Lower lobe of right lung (tissue), 2 donors: ENCODE data around the gene CECR2. TPM values are rescaled to one million over a fixed set of nuclear protein-coding genes. Genes with fewer than 3 reads are reported as not detected.

Experiments used
- ATAC-seq, 2 donors: fragments of 200-7000 bp; cut with Tn5 transposase; one replicate each; pipeline ENCODE4 v1.9.1; 2020 to 2022; ENCODE audit warnings: mild to moderate bottlenecking in 2 of 2, moderate library complexity in 2 of 2
- DNase-seq: peaks from one replicate; pipeline ENCODE4 v3.0.0-alpha.2; 2020
- H3K27ac ChIP-seq: fragments of 200-600 bp; one replicate; pipeline ENCODE4 v1.8.0; 2022
- H3K27me3 ChIP-seq: fragments of 200-600 bp; one replicate; pipeline ENCODE4 v1.8.0; 2022; ENCODE audit warnings: low read depth
- H3K36me3 ChIP-seq: fragments of 200-600 bp; one replicate; pipeline ENCODE4 v1.8.0; 2022; ENCODE audit warnings: mild to moderate bottlenecking
- H3K4me1 ChIP-seq: fragments of 200-600 bp; one replicate; pipeline ENCODE4 v1.8.0; 2022
- H3K4me3 ChIP-seq: fragments of 200-600 bp; one replicate; pipeline ENCODE4 v1.8.0; 2022; ENCODE audit warnings: mild to moderate bottlenecking
- H3K9me3 ChIP-seq: fragments of 200-600 bp; one replicate; pipeline ENCODE4 v1.8.0; 2022
- CTCF ChIP-seq: fragments of 200-600 bp; IDR thresholded peaks from one replicate; pipeline ENCODE4 v1.8.0; 2022; ENCODE audit warnings: antibody characterized with exemption, mild to moderate bottlenecking
- intact Hi-C: fragments of 100-400 bp; cut with DNase I; formaldehyde crosslinking; loops from one replicate; pipeline ENCODE4 v1.11.0; 2022
- total RNA-seq: library from RNA; stranded (reverse); fragmentation: NEBNext Ultra II Directional; extraction: Animal tissue kit (Norgen Biotek cat#: 25700); gene quantifications from one replicate; pipeline ENCODE4 v1.2.1, GENCODE V29; 2021
- donor health status: DM: no; HTN: yes; CAD: no; lungs with severe emphysema.

The CECR2 gene
- total RNA-seq, 1 donor from 2014 or later, result 10.9 TPM

DNA sequence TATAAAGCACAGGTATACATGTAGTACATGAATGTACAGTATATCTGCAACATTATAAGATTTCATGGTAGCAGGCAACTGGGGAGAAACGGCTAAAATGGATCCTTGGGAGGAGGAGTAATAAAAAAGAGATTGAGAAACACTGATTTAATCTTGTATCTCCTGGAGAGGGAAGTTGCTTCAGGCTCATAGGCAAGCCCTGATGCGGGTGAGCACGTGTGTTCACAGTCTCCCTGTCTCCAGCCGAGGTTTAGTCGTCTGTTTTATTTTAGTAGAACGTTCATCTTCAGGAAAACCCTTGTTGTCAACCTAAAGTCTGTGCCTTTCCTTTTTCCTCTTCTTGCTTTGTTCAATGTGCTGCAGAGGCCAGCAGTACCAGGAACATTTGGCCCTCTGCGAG lies 172.2 kb downstream of the CECR2 start:
- DNase-seq, result no peak
- intact Hi-C loops, result no loop called here
- TF ChIP-seq CTCF, result no peak

GRCh38 chr22:17542452-17542851 lies 173.2 kb downstream of the CECR2 start:
- DNase-seq (no peak), ATAC-seq (no peak)
- Histone ChIP-seq H3K36me3 (peaks cover 36% of the 10 kb centered on the region), H3K4me3 (no peak overlapping the region), H3K9me3 (no peaks in the 10 kb centered on the region), H3K4me1 (no peaks in the 10 kb centered on the region), H3K27ac (no peak overlapping the region), H3K27me3 (no peaks in the 10 kb centered on the region)
- intact Hi-C loops, result no loop called here
- TF ChIP-seq CTCF, result no peak

More for the DNA sequence above, 172.2 kb downstream of the CECR2 start:
- H3K4me3 ChIP-seq, result no peak overlapping the region
- no peaks in the 10 kb centered on the region for H3K9me3 ChIP-seq
- no peaks in the 10 kb centered on the region for H3K27me3 ChIP-seq
- no peaks in the 10 kb centered on the region for H3K4me1 ChIP-seq
- no peak for ATAC-seq
- no peak overlapping the region for H3K27ac ChIP-seq
- peaks cover 40% of the 10 kb centered on the region for H3K36me3 ChIP-seq

GRCh38 chr22:17548010-17548755 lies 178.9 kb downstream of the CECR2 start:
- no peak overlapping the region for H3K27ac ChIP-seq
- H3K9me3 ChIP-seq, result no peaks in the 10 kb centered on the region
- ATAC-seq (no peak), DNase-seq (no peak)
- H3K4me1 ChIP-seq, result no peaks in the 10 kb centered on the region
- H3K36me3 ChIP-seq, result peaks cover 36% of the 10 kb centered on the region
- TF ChIP-seq CTCF, result no peak
- intact Hi-C loops, result no loop called here
- no peak overlapping the region for H3K4me3 ChIP-seq
- H3K27me3 ChIP-seq, result no peaks in the 10 kb centered on the region

DNA sequence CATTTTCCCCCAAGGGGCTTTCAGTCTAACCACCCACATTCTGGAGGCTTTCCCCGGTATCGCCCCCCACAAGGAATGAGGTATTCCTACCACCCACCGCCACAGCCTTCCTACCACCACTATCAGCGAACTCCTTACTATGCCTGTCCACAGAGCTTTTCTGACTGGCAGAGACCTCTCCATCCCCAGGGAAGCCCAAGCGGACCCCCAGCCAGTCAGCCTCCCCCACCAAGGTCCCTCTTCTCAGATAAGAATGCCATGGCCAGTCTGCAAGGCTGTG lies 179.4 kb downstream of the CECR2 start:
- no peak for TF ChIP-seq CTCF

DNA sequence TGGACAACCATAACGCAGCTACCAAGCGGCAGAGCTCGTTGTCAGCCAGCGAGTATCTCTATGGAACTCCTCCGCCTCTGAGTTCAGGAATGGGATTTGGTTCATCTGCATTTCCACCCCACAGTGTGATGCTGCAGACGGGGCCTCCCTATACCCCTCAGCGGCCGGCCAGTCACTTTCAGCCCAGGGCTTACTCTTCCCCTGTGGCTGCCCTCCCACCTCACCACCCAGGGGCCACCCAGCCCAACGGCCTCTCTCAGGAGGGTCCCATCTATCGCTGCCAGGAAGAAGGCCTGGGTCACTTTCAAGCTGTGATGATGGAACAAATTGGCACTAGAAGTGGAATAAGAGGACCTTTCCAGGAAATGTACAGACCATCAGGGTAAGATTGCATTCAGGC lies 179.9 kb downstream of the CECR2 start:
- no peak overlapping the region for H3K27ac ChIP-seq
- no peaks in the 10 kb centered on the region for H3K4me1 ChIP-seq
- ATAC-seq, result no peak
- H3K4me3 ChIP-seq, result no peak overlapping the region
- H3K36me3 ChIP-seq, result peaks cover 32% of the 10 kb centered on the region
- no peak for DNase-seq
- no peak for TF ChIP-seq CTCF
- intact Hi-C loops, result no loop called here
- H3K9me3 ChIP-seq, result no peaks in the 10 kb centered on the region
- no peaks in the 10 kb centered on the region for H3K27me3 ChIP-seq

More for the DNA sequence above, 179.4 kb downstream of the CECR2 start:
- Histone ChIP-seq H3K36me3 (peaks cover 35% of the 10 kb centered on the region), H3K27ac (no peak overlapping the region), H3K4me1 (no peaks in the 10 kb centered on the region), H3K27me3 (no peaks in the 10 kb centered on the region), H3K9me3 (no peaks in the 10 kb centered on the region), H3K4me3 (no peak overlapping the region)
- DNase-seq (no peak), ATAC-seq (no peak)
- intact Hi-C loops, result no loop called here
